HepG2 (cell line): ENCODE measurements around the gene STK39. TPM values are rescaled to one million over a fixed set of nuclear protein-coding genes. Genes with fewer than 3 reads are reported as not detected.

ENCODE experiments used
- ASH2L ChIP-seq: fragments of 300-600, 200-600 bp; sonication (generic); IDR thresholded peaks from 2 replicates; pipeline ENCODE4 v1.7.0; 2017; ENCODE audit warnings: low read depth, mild to moderate bottlenecking, moderate library complexity, mixed read lengths, low read length; ENCODE audit not compliant: insufficient read length
- ETS1 ChIP-seq: sonication (generic); formaldehyde crosslinking; IDR thresholded peaks from 2 replicates; pipeline ENCODE4 v1.4.0; 2020; ENCODE audit warnings: missing genetic modification reagents
- HINFP ChIP-seq: sonication (generic); formaldehyde crosslinking; IDR thresholded peaks from 2 replicates; pipeline ENCODE4 v1.4.0; 2020; ENCODE audit warnings: low read depth, mild to moderate bottlenecking, missing genetic modification reagents
- KLF12 ChIP-seq: sonication (generic); formaldehyde crosslinking; IDR thresholded peaks from 2 replicates; pipeline ENCODE4 v1.4.0; 2020; ENCODE audit warnings: missing genetic modification reagents, borderline replicate concordance
- ZBTB42 ChIP-seq: sonication (generic); formaldehyde crosslinking; IDR thresholded peaks from 2 replicates; pipeline ENCODE4 v1.5.0; 2020; ENCODE audit warnings: mild to moderate bottlenecking, missing genetic modification reagents
- ZNF776 ChIP-seq: sonication (generic); formaldehyde crosslinking; IDR thresholded peaks from 2 replicates; pipeline ENCODE4 v1.4.0; 2020; ENCODE audit warnings: mild to moderate bottlenecking, missing genetic modification reagents
- polyA plus RNA-seq, 8 experiments: library from polyadenylated mRNA; depleted of rRNA in 3 of 8; stranded (reverse) in 7 of 8; unstranded in 1 of 8; fragments of >200 nt; fragmentation: Illumina TruSeq in 4 of 8; extraction: Trizol in 4 of 8; gene quantifications; 2 replicates each; pipeline versions ENCODE4 v1.2.1 to v1.2.3, GENCODE V29; 2011 to 2016; ENCODE audit warnings: low read depth in 4 of 8, missing spikeins in 1 of 8, mixed read lengths in 1 of 8; ENCODE audit not compliant: insufficient read depth in 1 of 8
- total RNA-seq, 5 experiments: library from RNA; depleted of rRNA; stranded (reverse); fragments of >200 nt; fragmentation: Illumina TruSeq; extraction: Trizol; gene quantifications; 2 replicates each; pipeline ENCODE4 v1.2.3, GENCODE V29; 2016; ENCODE audit warnings: low read depth in 1 of 5
- TF ChIP-seq, protein P1 (sequence below): sonication (generic); formaldehyde crosslinking; IDR thresholded peaks from 2 replicates; pipeline ENCODE4 v1.4.0; 2020; ENCODE audit warnings: missing genetic modification reagents
- TF ChIP-seq, protein P2 (sequence below): sonication (generic); formaldehyde crosslinking; IDR thresholded peaks from 2 replicates; pipeline ENCODE4 v1.4.0; 2020; ENCODE audit warnings: missing genetic modification reagents

Gene STK39
- total and polyA plus RNA-seq, 2 of the 13 experiments (the other 11 are each of a cell fraction or from before 2014, with no cell fraction given): 27.3 to 38.4 TPM

GRCh38 chr2:168246483-168247340 lies 683 bp downstream of the STK39 start (continued):
- TF ChIP-seq, protein P1, sequence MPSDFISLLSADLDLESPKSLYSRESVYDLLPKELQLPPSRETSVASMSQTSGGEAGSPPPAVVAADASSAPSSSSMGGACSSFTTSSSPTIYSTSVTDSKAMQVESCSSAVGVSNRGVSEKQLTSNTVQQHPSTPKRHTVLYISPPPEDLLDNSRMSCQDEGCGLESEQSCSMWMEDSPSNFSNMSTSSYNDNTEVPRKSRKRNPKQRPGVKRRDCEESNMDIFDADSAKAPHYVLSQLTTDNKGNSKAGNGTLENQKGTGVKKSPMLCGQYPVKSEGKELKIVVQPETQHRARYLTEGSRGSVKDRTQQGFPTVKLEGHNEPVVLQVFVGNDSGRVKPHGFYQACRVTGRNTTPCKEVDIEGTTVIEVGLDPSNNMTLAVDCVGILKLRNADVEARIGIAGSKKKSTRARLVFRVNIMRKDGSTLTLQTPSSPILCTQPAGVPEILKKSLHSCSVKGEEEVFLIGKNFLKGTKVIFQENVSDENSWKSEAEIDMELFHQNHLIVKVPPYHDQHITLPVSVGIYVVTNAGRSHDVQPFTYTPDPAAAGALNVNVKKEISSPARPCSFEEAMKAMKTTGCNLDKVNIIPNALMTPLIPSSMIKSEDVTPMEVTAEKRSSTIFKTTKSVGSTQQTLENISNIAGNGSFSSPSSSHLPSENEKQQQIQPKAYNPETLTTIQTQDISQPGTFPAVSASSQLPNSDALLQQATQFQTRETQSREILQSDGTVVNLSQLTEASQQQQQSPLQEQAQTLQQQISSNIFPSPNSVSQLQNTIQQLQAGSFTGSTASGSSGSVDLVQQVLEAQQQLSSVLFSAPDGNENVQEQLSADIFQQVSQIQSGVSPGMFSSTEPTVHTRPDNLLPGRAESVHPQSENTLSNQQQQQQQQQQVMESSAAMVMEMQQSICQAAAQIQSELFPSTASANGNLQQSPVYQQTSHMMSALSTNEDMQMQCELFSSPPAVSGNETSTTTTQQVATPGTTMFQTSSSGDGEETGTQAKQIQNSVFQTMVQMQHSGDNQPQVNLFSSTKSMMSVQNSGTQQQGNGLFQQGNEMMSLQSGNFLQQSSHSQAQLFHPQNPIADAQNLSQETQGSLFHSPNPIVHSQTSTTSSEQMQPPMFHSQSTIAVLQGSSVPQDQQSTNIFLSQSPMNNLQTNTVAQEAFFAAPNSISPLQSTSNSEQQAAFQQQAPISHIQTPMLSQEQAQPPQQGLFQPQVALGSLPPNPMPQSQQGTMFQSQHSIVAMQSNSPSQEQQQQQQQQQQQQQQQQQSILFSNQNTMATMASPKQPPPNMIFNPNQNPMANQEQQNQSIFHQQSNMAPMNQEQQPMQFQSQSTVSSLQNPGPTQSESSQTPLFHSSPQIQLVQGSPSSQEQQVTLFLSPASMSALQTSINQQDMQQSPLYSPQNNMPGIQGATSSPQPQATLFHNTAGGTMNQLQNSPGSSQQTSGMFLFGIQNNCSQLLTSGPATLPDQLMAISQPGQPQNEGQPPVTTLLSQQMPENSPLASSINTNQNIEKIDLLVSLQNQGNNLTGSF (CRISPR knock-in tag): 0 out of 2 replicates have a peak, but pooled peaks have one; percentile 16
- TF ChIP-seq ASH2L (peak; percentile 59), ETS1 (CRISPR knock-in tag) (peak; percentile 32; the same call in 1 of the 2 replicates), ZBTB42 (CRISPR knock-in tag) (0 out of 2 replicates have a peak, but pooled peaks have one; percentile 58), HINFP (CRISPR knock-in tag) (no peak), KLF12 (no peak; the same call in 1 of the 2 replicates), ZNF776 (0 out of 2 replicates have a peak, but pooled peaks have one; percentile 26)
- TF ChIP-seq, protein P2, sequence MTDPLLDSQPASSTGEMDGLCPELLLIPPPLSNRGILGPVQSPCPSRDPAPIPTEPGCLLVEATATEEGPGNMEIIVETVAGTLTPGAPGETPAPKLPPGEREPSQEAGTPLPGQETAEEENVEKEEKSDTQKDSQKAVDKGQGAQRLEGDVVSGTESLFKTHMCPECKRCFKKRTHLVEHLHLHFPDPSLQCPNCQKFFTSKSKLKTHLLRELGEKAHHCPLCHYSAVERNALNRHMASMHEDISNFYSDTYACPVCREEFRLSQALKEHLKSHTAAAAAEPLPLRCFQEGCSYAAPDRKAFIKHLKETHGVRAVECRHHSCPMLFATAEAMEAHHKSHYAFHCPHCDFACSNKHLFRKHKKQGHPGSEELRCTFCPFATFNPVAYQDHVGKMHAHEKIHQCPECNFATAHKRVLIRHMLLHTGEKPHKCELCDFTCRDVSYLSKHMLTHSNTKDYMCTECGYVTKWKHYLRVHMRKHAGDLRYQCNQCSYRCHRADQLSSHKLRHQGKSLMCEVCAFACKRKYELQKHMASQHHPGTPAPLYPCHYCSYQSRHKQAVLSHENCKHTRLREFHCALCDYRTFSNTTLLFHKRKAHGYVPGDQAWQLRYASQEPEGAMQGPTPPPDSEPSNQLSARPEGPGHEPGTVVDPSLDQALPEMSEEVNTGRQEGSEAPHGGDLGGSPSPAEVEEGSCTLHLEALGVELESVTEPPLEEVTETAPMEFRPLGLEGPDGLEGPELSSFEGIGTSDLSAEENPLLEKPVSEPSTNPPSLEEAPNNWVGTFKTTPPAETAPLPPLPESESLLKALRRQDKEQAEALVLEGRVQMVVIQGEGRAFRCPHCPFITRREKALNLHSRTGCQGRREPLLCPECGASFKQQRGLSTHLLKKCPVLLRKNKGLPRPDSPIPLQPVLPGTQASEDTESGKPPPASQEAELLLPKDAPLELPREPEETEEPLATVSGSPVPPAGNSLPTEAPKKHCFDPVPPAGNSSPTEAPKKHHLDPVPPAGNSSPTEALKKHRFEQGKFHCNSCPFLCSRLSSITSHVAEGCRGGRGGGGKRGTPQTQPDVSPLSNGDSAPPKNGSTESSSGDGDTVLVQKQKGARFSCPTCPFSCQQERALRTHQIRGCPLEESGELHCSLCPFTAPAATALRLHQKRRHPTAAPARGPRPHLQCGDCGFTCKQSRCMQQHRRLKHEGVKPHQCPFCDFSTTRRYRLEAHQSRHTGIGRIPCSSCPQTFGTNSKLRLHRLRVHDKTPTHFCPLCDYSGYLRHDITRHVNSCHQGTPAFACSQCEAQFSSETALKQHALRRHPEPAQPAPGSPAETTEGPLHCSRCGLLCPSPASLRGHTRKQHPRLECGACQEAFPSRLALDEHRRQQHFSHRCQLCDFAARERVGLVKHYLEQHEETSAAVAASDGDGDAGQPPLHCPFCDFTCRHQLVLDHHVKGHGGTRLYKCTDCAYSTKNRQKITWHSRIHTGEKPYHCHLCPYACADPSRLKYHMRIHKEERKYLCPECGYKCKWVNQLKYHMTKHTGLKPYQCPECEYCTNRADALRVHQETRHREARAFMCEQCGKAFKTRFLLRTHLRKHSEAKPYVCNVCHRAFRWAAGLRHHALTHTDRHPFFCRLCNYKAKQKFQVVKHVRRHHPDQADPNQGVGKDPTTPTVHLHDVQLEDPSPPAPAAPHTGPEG (CRISPR knock-in tag): peak; percentile 48; the same call in 1 of the 2 replicates
